HG02642 (cell line): ENCODE data around the gene EHBP1.
"Not testable (repeated sequence)": the region's sequence is repeated elsewhere in the genome, so short reads cannot be mapped to it uniquely, and the experiment has no call there.

ENCODE experiments used
- ATAC-seq: cut with Tn5 transposase; IDR thresholded peaks from one replicate; pipeline ENCODE4 v1.9.1; 2021; ENCODE audit warnings: mild to moderate bottlenecking; ENCODE audit not compliant: unreplicated experiment, poor library complexity

The EHBP1 gene

DNA sequence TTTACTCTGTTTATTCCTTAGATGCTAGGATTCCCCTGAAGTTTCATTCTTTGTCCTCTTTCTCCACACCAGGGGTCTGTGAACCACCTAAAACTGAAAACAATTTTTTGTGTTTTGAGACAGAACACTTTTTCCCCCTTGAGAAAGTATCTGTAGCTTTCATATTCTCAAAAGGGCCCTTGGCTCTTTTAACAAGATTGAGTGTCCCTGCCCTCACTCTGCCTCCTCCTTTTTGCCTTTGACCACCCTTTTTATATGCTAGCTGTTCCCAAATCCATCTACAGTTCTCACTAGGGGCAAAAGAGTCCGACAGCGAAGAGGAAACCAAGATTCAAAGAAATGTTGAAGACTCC lies 883 bp upstream of the EHBP1 start:
- ATAC-seq, result no peak

DNA sequence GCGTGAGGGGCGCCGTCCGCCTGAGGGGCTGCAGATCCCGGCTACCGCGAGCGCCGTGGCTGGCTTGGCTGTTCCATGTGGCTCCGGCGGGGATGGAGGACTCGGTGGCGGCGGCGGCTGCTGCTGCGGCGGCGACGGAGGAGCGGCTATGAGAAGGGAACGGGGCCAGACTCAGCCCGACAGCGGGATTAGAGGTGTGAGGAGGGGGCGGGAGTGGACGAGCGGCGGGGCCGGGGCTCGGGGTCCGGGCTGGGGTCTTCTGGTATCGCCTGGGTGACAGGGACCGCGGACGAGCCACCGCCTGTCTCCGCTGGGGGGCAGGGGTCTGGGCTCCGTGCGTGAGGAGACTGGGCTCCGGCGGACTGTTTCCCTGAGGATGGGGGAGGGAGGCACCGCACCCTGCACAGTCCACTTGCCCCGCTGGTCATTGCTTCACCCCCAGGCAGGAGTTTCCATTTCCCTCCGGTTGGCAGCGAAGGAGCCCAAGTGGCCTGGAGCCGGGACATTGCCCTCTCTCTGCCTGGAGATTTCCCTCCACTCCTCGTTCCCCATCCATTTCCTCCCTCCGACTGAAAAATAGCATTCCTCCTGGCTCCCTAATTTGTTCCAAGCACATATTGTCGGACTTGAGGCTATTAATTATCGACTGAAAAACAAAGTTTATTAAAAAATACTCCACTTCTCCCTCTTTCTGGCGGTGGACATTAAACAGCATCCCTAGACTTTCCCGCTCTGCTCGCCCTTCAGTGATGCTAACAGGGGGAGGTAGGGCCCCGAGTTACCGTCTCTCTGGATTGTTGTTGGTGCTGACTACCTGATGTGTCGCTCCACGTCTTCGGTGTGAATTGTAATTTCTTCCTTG lies 577 bp downstream of the EHBP1 start:
- ATAC-seq, result peak; percentile 4

- no peak for ATAC-seq
These were observed 1.4 kb downstream of the EHBP1 start for GRCh38 chr2:62706721-62707521.

- no peak for ATAC-seq
These were observed 3.2 kb downstream of the EHBP1 start for GRCh38 chr2:62708751-62709150.

GRCh38 chr2:62711832-62712494 lies 6.5 kb downstream of the EHBP1 start:
- ATAC-seq, result no peak

DNA sequence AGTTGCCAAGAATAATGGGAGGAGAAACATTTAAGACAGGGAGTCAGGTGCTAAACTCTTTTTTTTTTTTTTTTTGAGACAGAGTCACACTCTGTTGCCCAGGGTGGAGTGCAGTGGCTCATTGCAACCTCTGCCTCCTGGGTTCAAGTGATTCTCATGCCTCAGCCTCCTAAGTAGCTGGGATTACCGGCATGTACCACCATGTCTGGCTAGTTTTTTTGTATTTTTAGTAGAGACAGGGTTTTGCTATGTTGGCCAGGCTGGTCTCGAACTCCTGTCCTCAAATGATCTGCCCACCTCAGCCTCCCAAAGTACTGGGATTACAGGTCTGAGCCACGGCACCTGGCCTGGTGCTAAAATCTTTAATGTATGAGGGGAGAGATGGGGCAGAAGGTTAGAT lies 7.7 kb downstream of the EHBP1 start:
- not testable (repeated sequence) for ATAC-seq

GRCh38 chr2:62713837-62714236 lies 8.3 kb downstream of the EHBP1 start:
- no peak for ATAC-seq

- no peak for ATAC-seq
These were observed 11.3 kb downstream of the EHBP1 start for GRCh38 chr2:62716768-62717167.

DNA sequence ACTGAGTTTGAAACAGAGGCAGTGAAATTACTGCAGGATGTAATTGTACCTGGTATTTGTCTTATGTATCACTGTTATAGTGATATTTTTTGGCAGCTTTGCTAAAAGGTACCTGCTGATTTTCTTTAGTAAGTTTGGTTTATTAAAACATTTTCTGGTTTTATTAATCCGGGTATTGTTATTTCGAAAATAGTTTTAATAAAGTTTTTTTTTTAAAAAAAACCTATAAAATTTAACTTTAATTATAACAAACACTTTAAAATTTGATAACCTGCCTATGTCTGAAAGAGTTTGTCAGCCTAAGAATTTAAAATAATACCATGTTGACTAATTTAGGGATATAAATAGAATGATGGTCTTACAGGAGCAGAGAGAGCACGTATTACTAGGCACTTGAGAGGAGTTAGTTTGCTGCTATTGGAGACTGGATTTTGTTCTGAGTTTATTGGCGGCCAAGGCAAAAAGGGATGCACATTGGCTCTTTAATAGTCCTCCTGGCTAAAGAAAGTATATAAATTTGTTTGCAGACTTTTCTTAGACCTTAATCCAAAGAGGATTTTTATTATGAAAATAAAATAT lies 12.1 kb downstream of the EHBP1 start:
- no peak for ATAC-seq

- ATAC-seq, result no peak
These were observed 12.8 kb downstream of the EHBP1 start for GRCh38 chr2:62718225-62718822.

- no peak for ATAC-seq
These were observed 14.2 kb downstream of the EHBP1 start for GRCh38 chr2:62719757-62720156.

- no peak for ATAC-seq
These were observed 17.2 kb downstream of the EHBP1 start for GRCh38 chr2:62722679-62723078.

- no peak for ATAC-seq
These were observed 17.7 kb downstream of the EHBP1 start for GRCh38 chr2:62723253-62723652.

DNA sequence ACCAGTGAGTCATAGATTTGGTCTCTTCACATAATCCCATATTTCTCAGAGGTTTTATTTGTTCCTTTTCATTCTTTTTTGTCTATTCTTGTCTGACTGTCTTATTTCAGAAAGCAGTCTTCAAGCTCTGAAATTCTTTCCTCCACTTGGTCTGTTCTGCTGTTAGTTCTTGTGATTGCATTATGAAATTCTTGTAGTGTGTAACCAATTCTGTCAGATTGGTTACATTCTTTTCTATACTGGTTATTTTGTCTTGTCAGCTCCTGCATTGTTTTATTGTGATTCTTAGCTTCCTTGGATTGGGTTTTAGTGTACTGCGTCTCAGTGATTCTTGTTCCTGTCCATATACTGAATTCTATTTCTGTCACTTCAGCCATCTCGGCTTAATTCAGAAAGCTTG lies 18.6 kb downstream of the EHBP1 start:
- no peak for ATAC-seq

DNA sequence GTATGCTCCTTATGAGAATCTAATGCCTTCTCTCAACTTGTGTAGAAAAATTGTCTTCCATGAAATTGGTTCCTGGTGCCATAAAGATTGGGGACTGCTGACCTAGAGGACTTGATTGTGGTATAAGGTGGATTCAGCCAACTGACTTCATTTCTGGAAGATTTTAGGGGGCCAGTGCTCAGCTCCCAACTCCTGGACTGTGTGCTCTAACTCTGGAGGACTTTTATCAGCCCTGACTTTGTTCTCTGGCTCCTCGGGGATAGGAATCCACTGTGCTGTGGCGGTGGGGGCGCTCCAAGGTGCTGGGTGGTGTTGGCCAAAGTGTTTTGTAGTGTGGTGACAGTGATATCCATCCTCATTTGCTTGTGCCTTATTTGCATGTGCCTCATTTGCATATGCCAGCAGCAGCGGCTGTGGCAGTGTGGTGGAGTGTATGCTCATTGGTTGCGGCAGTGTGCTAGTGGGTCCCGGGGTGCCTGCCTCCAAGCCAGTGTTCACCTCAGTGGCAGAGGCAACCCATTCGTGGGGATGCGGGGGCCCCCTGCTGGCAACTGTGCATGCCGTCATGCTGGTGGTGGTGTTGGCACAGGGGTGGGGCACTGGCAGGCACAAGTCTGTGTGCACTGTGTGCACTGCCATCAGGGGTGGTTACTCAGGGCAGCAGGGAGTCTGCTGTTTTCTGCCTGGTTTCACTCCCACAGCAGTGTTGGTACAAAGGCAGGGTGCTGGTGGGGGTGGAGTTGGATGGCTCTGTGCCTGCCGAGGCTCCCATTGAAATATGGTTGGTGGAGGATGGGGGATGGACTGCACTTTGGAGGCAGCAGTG lies 19.6 kb downstream of the EHBP1 start:
- ATAC-seq, result no peak

- ATAC-seq, result no peak
These were observed 20.2 kb downstream of the EHBP1 start for GRCh38 chr2:62725712-62726055.

- no peak for ATAC-seq
These were observed 21.9 kb downstream of the EHBP1 start for GRCh38 chr2:62727259-62727867.

DNA sequence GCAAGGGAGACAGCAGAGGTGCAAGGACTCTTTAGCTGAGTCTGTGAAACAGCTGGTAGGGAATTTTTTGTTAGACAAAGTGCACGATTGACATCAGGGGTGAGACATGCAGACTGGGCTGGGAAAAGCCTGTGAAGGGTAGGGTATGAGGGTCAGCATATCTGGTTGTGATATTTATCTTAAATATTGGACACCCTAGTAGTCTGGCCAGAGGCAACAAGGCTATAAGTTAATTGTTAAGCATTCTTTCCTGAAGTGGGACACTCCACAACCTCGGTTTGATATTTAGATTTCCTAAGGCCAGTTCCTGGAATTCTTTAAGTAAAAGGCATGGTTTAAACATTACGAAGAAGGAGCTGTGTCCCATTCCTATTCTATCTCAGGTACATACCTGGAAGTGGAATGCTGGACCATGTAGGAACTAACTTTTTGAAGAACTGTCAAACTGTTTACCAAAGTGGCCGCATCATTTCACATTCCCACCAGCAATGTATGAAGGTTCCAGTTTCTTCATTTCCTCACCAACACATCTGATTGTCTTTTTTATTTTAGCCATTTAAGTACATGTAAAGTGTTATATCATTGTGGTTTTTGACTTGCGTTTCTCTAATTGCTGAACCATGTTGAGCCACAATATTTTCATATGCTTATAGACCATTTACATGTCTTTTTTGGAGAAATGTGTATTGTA lies 22.5 kb downstream of the EHBP1 start:
- no peak for ATAC-seq

- ATAC-seq, result no peak
These were observed 25.8 kb downstream of the EHBP1 start for GRCh38 chr2:62731275-62731674.
